ENCODE data around the gene RBCK1. TPM values are rescaled to one million over a fixed set of nuclear protein-coding genes. Genes with fewer than 3 reads are reported as not detected.
"Not testable (repeated sequence)": the region's sequence is repeated elsewhere in the genome, so short reads cannot be mapped to it uniquely, and the experiment has no call there.

RBCK1 gene
- total and polyA plus RNA-seq, 10 of the 15 experiments (the other 5 are each of a cell fraction or from before 2014, with no cell fraction given): 14.1 to 99.7 (median 76.0) TPM

GRCh38 chr20:476561-477249 is 68.6 kb downstream of the RBCK1 start:
- H3K27ac ChIP-seq (ENCODE audit: control insufficient read depth, insufficient read depth); H4K20me1 ChIP-seq (ENCODE audit: control insufficient read depth, insufficient read depth); H2AFZ ChIP-seq (ENCODE audit: control insufficient read depth, low read depth, low read length); H3K9me3 ChIP-seq (replicated peaks; ENCODE audit: control insufficient read depth, insufficient read depth, low read length); H3K9ac ChIP-seq (ENCODE audit: control insufficient read depth, insufficient read depth, low read length); DNase-seq (ENCODE audit: low read depth, low spot score); H3K79me2 ChIP-seq (ENCODE audit: control insufficient read depth, insufficient read depth, low read length); H3K27me3 ChIP-seq (replicated peaks in 1 of 2; ENCODE audit: control insufficient read depth in 2 of 2, insufficient read depth in 2 of 2, low read length in 1 of 2); H3K36me3 ChIP-seq (ENCODE audit: control insufficient read depth in 2 of 2, insufficient read depth in 2 of 2, low read length in 1 of 2); ATAC-seq; intact Hi-C loops (cut with micrococcal nuclease; ENCODE audit: unreplicated experiment); FAIRE-seq; H3K4me1 ChIP-seq (ENCODE audit: control insufficient read depth, insufficient read depth, low read length); BruUV-seq (replicated peaks); H3K4me2 ChIP-seq (ENCODE audit: control insufficient read depth, insufficient read depth); H3K4me3 ChIP-seq: not testable (repeated sequence)
- 98% methylated on average over 6 of the region's 6 CpGs for WGBS (ENCODE audit: insufficient coverage, insufficient replicate concordance, low lambda C conversion rate, missing lambda C conversion rate)
- CTCF ChIA-PET: interaction anchor here (0.6 to 5.2 kb wide), 9 partner anchors 13 to 126 kb away, joined by 3 to 41 read pairs (median 5); no protein-coding TSS in a partner anchor
- RAD21 ChIA-PET (ENCODE audit: unreplicated experiment): interaction anchor here (1.2 to 1.6 kb wide), 2 partner anchors 69 to 121 kb away, joined by 4 to 8 read pairs; no protein-coding TSS in a partner anchor
- POLR2A ChIA-PET: interaction anchor here (0.8 kb wide), 1 partner anchor 31 kb away, joined by 3 read pairs; no protein-coding TSS in a partner anchor
- in situ Hi-C loops (cut with MboI): loop anchor here (5.0 kb wide), 1 partner anchor 124 kb away; no protein-coding TSS in a partner anchor
- SMC1A ChIA-PET (ENCODE audit: uncharacterized antibody, unreplicated experiment): interaction anchor here (0.6 to 1.6 kb wide), 5 partner anchors 10 to 189 kb away, joined by 3 to 8 read pairs (median 3); no protein-coding TSS in a partner anchor

GRCh38 chr20:478010-478948 is 70.2 kb downstream of the RBCK1 start:
- intact Hi-C loops (cut with micrococcal nuclease; ENCODE audit: unreplicated experiment): no loop called here
- TF ChIP-seq RUNX3 (IDR thresholded peaks at IDR 0.05; ENCODE audit: low read length) (no peak), ZBTB4 (CRISPR knock-in tag; IDR thresholded peaks at IDR 0.05) (no peak), NKRF (conservative IDR thresholded peaks at IDR 0.05) (no peak), BCL3 (IDR thresholded peaks at IDR 0.05; ENCODE audit: borderline replicate concordance, insufficient read depth, low read depth, low read length, poor library complexity, severe bottlenecking) (no peak)

More at GRCh38 chr20:478010-478948, 70.2 kb downstream of the RBCK1 start:
- BruUV-seq (replicated peaks): no TSS peak
- POLR2A ChIA-PET: interaction anchor here (0.7 kb wide), 1 partner anchor 171 kb away, joined by 4 read pairs; no protein-coding TSS in a partner anchor
- CTCF ChIA-PET: interaction anchor here (0.7 to 5.2 kb wide), 12 partner anchors 11 to 126 kb away, joined by 3 to 41 read pairs (median 4); partner anchors contain the start of gene TBC1D20
- SMC1A ChIA-PET (ENCODE audit: uncharacterized antibody, unreplicated experiment): interaction anchor here (0.6 to 1.3 kb wide), 9 partner anchors 17 to 126 kb away, joined by 3 to 5 read pairs (median 3); no protein-coding TSS in a partner anchor
- ATAC-seq (no peak), DNase-seq (ENCODE audit: low read depth, low spot score) (no peak), FAIRE-seq (no peak)
- Histone ChIP-seq H3K36me3 (ENCODE audit: control insufficient read depth in 2 of 2, insufficient read depth in 2 of 2, low read length in 1 of 2) (peaks cover 2 to 11% of the 10 kb centered on the region in 2 experiments), H3K79me2 (ENCODE audit: control insufficient read depth, insufficient read depth, low read length) (no peaks in the 10 kb centered on the region), H3K4me2 (ENCODE audit: control insufficient read depth, insufficient read depth) (no peak overlapping the region), H3K27me3 (replicated peaks in 1 of 2; ENCODE audit: control insufficient read depth in 2 of 2, insufficient read depth in 2 of 2, low read length in 1 of 2) (no peaks in the 10 kb centered on the region), H4K20me1 (ENCODE audit: control insufficient read depth, insufficient read depth) (no peaks in the 10 kb centered on the region), H3K9me3 (replicated peaks; ENCODE audit: control insufficient read depth, insufficient read depth, low read length) (no peaks in the 10 kb centered on the region), H3K4me3 (no peak overlapping the region), H3K9ac (ENCODE audit: control insufficient read depth, insufficient read depth, low read length) (no peak overlapping the region), H3K4me1 (ENCODE audit: control insufficient read depth, insufficient read depth, low read length) (no peaks in the 10 kb centered on the region), H3K27ac (ENCODE audit: control insufficient read depth, insufficient read depth) (no peak overlapping the region), H2AFZ (ENCODE audit: control insufficient read depth, low read depth, low read length) (no peak overlapping the region)
- in situ Hi-C loops (cut with MboI): loop anchor here (5.0 kb wide), 1 partner anchor 126 kb away; no protein-coding TSS in a partner anchor
- RAD21 ChIA-PET (ENCODE audit: unreplicated experiment): interaction anchor here (0.5 to 2.1 kb wide), 5 partner anchors 30 to 903 kb away, joined by 3 to 10 read pairs (median 4); no protein-coding TSS in a partner anchor
- 86% methylated on average over 7 of the region's 8 CpGs for WGBS (ENCODE audit: insufficient coverage, insufficient replicate concordance, low lambda C conversion rate, missing lambda C conversion rate)

All from GM12878 (cell line).